ENCODE data around the gene MS4A4A. TPM values are rescaled to one million over a fixed set of nuclear protein-coding genes. Genes with fewer than 3 reads are reported as not detected.
A peak's percentile ranks its signal among the peaks of the same experiment; 100 is the strongest.

Gene MS4A4A
- total and polyA plus RNA-seq, 12 donors, result 2.2 to 31.6 (median 9.1) TPM

DNA sequence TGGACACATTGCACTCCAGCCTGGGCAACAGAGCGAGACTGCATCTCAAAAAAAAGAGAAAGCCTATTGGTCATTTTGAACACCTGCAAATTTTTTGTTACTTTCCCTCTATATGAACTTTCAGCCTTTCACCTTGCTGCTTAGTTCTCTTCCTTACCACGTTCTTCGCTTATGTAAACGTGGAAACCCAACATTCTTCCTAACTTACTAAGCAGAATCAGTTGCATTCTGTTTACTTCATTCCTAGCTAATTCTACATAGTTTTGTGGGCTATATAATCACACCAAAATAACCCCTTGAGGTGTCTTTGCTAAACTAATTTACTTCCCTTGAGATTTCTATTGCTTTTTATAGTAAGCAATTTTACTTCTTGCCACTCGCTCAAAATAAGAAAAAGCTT, 23.2 kb downstream of the MS4A4A start:
- ATAC-seq (no peak), DNase-seq (no peak)
- H3K27me3 ChIP-seq, result no peaks in the 10 kb centered on the region
- TF ChIP-seq, protein P1, sequence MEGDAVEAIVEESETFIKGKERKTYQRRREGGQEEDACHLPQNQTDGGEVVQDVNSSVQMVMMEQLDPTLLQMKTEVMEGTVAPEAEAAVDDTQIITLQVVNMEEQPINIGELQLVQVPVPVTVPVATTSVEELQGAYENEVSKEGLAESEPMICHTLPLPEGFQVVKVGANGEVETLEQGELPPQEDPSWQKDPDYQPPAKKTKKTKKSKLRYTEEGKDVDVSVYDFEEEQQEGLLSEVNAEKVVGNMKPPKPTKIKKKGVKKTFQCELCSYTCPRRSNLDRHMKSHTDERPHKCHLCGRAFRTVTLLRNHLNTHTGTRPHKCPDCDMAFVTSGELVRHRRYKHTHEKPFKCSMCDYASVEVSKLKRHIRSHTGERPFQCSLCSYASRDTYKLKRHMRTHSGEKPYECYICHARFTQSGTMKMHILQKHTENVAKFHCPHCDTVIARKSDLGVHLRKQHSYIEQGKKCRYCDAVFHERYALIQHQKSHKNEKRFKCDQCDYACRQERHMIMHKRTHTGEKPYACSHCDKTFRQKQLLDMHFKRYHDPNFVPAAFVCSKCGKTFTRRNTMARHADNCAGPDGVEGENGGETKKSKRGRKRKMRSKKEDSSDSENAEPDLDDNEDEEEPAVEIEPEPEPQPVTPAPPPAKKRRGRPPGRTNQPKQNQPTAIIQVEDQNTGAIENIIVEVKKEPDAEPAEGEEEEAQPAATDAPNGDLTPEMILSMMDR (IDR thresholded peaks at IDR 0.05), result no peak
- intact Hi-C loops (cut with DNase I), result no loop called here
- peaks cover 0 to 3% (median 0%) of the 10 kb centered on the region in 9 donors for H3K4me1 ChIP-seq
- 85 to 87% methylated on average over 5 of the region's 5 CpGs for WGBS, 2 donors
- H3K4me3 ChIP-seq, result no peak overlapping the region
- peaks cover 0 to 2% (median 0%) of the 10 kb centered on the region in 11 donors for H3K9me3 ChIP-seq
- peaks cover 0 to 43% (median 0%) of the 10 kb centered on the region in 9 donors for H3K36me3 ChIP-seq
- no peak overlapping the region for H3K27ac ChIP-seq

DNA sequence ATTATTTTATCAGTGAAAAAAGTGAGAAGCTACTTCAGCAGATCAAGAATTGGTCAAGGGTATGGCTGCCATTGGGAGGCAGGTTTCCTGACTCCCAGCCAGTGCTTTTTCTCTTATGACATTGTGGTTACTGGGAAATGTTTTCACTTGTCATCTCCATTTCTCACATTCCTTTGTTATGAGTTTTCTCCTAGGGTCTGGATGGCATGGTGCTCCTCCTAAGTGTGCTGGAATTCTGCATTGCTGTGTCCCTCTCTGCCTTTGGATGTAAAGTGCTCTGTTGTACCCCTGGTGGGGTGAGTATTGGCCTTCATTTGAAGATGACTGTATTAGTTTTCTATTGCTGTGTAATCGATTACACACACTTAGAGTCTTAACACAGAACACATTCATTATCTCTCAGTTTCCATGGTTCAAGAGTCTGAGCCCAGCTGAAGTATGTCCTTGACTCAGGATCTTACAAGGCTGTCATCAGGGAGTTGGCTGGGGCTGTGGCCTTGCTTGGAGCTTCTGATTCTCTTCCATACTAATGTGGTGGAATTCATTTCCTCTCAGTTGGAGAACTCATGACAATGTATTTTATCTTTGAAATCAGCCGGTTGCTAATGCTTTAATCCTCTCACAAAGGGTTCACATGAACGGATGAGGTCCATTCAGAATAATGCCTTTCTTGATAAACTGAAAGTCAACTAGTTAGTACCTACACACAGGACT, 25.6 kb downstream of the MS4A4A start:
- Histone ChIP-seq H3K27me3 (no peaks in the 10 kb centered on the region), H3K36me3 (peaks cover 0 to 45% (median 0%) of the 10 kb centered on the region in 9 donors), H3K4me3 (no peak overlapping the region), H3K9me3 (peaks cover 0 to 2% (median 0%) of the 10 kb centered on the region in 11 donors), H3K4me1 (peaks cover 0 to 16% (median 0%) of the 10 kb centered on the region in 9 donors), H3K27ac (peak overlapping the region in 1 of 10 donors; percentile 10)
- 64 to 67% methylated on average over 3 of the region's 3 CpGs for WGBS, 2 donors
- ATAC-seq, result no peak
- TF ChIP-seq, protein P1 (IDR thresholded peaks at IDR 0.05), result no peak
- no peak for DNase-seq
- intact Hi-C loops (cut with DNase I), result no loop called here

DNA sequence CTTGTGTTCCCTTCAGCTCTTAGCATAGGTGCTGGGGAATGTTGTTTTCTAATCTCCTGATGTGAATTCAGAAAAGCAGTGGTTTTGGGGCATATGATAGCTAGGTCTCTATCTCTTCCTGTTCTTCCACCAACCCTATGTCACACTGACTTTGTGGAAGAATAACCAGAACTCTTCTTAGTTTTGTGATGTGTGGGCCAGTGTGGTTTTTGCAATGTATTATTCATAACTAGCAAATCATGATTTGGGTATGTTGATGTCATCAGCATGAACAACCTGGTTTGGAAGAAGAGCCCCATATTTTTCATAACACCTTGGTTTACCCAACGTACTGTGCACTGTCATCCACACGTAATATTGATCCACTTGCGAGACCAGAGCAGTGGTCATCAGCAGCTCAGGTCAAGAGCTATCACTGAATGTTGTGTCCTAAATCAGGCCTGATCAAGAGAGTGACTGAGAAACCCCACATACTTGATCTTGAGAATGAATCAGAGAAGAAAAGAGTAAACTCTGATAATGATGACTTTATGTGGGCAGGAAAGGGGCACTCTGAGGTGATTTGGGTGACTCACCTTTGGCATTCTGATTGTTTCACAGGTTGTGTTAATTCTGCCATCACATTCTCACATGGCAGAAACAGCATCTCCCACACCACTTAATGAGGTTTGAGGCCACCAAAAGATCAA, 27.2 kb downstream of the MS4A4A start:
- no peak overlapping the region for H3K4me3 ChIP-seq
- peaks cover 0 to 21% (median 0%) of the 10 kb centered on the region in 9 donors for H3K4me1 ChIP-seq
- DNase-seq (no peak), ATAC-seq (no peak)
- no peaks in the 10 kb centered on the region for H3K27me3 ChIP-seq
- peak overlapping the region in 1 of 10 donors; percentile 10 for H3K27ac ChIP-seq
- WGBS, 2 donors, result 81 to 82% methylated on average over 3 of the region's 3 CpGs
- intact Hi-C loops (cut with DNase I), result no loop called here
- H3K9me3 ChIP-seq, result peaks cover 0 to 2% (median 0%) of the 10 kb centered on the region in 11 donors
- TF ChIP-seq, protein P1 (IDR thresholded peaks at IDR 0.05), result no peak
- peaks cover 0 to 34% (median 0%) of the 10 kb centered on the region in 9 donors for H3K36me3 ChIP-seq

DNA sequence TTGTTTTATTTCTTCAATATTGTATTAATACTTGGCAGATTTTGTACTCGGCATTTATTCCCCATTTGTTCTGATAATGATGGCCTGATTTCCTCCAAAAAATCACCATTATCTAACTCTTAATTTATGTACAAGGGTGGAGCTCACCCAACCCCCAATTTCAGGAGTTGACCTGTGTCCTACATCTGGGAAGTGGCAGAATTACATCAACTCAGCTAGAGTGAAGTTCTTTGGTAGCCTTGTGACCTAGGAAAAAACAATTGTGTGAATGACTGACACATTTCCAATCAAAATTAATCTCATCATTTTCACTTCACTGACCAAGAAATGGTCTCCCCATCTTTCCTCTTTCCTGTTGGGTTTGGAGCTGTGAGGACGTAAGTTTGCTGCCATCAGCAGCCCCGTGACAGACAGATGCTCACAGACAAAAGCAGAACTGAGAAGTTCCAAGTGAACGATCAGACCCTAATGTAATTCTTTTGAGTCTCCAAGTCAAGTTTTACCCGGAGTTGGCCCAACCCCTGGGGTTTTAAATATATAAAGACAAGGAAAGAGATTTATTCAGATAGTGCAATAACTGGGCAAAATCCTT, 30.0 kb downstream of the MS4A4A start:
- intact Hi-C loops (cut with DNase I), result no loop called here
- peaks cover 0 to 26% (median 0%) of the 10 kb centered on the region in 9 donors for H3K36me3 ChIP-seq
- H3K27me3 ChIP-seq, result no peaks in the 10 kb centered on the region
- TF ChIP-seq, protein P1 (IDR thresholded peaks at IDR 0.05), result no peak
- ATAC-seq, result peak in 7 of 8 donors; percentile 48 to 84 (median 69)
- peak overlapping the region in 3 of 10 donors; percentile 20 to 79 (median 24) for H3K27ac ChIP-seq
- WGBS, 2 donors, result 51 to 59% methylated on average over 5 of the region's 5 CpGs
- no peak overlapping the region for H3K4me3 ChIP-seq
- peak in 1 of 2 donors; percentile 11 for DNase-seq
- H3K4me1 ChIP-seq, result peaks cover 0 to 21% (median 0%) of the 10 kb centered on the region in 9 donors
- H3K9me3 ChIP-seq, result no peaks in the 10 kb centered on the region
